ENCODE measurements around the gene DKC1.
"Not testable (repeated sequence)": the region's sequence is repeated elsewhere in the genome, so short reads cannot be mapped to it uniquely, and the experiment has no call there.

Gene DKC1

DNA sequence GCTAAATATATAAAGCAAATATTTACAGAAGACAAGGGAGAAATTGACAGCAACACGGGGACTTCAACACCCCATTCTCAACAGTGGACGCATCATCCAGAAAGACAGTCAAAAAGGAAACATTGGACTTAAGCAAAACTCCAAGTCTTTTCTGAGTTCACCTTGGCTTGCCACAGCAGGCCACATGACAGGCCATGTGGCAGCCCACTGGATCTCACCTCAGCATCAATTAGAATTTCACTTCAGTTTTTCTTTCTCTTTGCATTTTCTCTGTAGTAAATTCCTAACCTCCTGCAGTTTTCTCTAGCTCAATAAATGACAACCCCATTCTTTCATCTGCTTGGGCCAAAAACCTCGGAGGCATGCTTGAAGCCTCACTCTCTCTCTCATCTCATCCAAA lies 59.4 kb downstream of the DKC1 start:
- DNase-seq: no peak

DNA sequence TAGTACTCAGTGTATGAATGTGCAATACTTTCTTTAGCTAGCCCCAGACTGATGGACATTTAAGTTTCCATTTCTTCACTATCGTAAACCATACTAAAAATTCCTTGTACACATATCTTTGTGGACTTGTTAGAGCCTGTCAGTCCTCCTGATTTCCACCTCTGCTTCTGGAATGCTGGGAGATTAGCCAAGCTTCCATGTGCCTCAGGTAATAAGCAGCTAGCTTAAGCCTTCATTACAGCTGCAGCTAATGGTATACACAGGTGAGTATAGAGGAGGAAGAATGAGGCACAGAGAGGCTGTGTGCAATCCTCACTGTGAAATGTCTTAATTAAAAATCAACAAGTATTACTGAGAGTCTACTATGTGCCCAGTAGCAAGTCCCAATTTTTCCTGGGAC lies 62.0 kb downstream of the DKC1 start:
- no peak for DNase-seq

DNA sequence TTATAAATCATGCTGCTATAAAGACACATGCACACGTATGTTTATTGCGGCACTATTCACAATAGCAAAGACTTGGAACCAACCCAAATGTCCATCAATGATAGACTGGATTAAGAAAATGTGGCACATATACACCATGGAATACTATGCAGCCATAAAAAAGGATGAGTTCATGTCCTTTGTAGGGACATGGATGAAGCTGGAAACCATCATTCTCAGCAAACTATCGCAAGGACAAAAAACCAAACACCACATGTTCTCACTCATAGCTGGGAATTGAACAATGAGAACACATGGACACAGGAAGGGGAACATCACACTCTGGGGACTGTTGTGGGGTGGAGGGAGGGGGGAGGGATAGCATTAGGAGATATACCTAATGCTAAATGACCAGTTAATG lies 62.9 kb downstream of the DKC1 start:
- not testable (repeated sequence) for DNase-seq
